Measurements from ENCODE around the gene SERPINB6.
"Not testable (repeated sequence)": the region's sequence is repeated elsewhere in the genome, so short reads cannot be mapped to it uniquely, and the experiment has no call there.

SERPINB6 gene

GRCh38 chr6:2977799-2978590 is 6.6 kb upstream of the SERPINB6 start:
- DNase-seq (ENCODE audit: low read depth): no peak

- DNase-seq (ENCODE audit: low read depth): no peak
These were observed 5.9 kb upstream of the SERPINB6 start for GRCh38 chr6:2977290-2977689.

- DNase-seq (ENCODE audit: low read depth): no peak
These were observed 5.3 kb upstream of the SERPINB6 start for GRCh38 chr6:2976571-2977085.

GRCh38 chr6:2976060-2976459 is 4.7 kb upstream of the SERPINB6 start:
- no peak for DNase-seq (ENCODE audit: low read depth)

- DNase-seq (ENCODE audit: low read depth): no peak
These were observed 2.3 kb upstream of the SERPINB6 start for GRCh38 chr6:2973676-2974075.

GRCh38 chr6:2973180-2973579 is 1.8 kb upstream of the SERPINB6 start:
- not testable (repeated sequence) for DNase-seq (ENCODE audit: low read depth)

GRCh38 chr6:2972685-2973084 is 1.3 kb upstream of the SERPINB6 start:
- not testable (repeated sequence) for DNase-seq (ENCODE audit: low read depth)

GRCh38 chr6:2972219-2972487 is 786 bp upstream of the SERPINB6 start:
- not testable (repeated sequence) for DNase-seq (ENCODE audit: low read depth)

GRCh38 chr6:2970753-2971419 is 481 bp downstream of the SERPINB6 start:
- DNase-seq (ENCODE audit: low read depth): peak; percentile 39

GRCh38 chr6:2970034-2970685 is 1.2 kb downstream of the SERPINB6 start:
- no peak for DNase-seq (ENCODE audit: low read depth)

- no peak for DNase-seq (ENCODE audit: low read depth)
These were observed 1.8 kb downstream of the SERPINB6 start for GRCh38 chr6:2969549-2969948.

GRCh38 chr6:2968600-2969135 is 2.7 kb downstream of the SERPINB6 start:
- DNase-seq (ENCODE audit: low read depth): no peak

GRCh38 chr6:2967936-2968335 is 3.4 kb downstream of the SERPINB6 start:
- no peak for DNase-seq (ENCODE audit: low read depth)

GRCh38 chr6:2966347-2966746 is 5.0 kb downstream of the SERPINB6 start:
- DNase-seq (ENCODE audit: low read depth): no peak

- DNase-seq (ENCODE audit: low read depth): no peak
These were observed 6.4 kb downstream of the SERPINB6 start for GRCh38 chr6:2964793-2965505.

GRCh38 chr6:2963756-2964155 is 7.6 kb downstream of the SERPINB6 start:
- no peak for DNase-seq (ENCODE audit: low read depth)

GRCh38 chr6:2962636-2963035 is 8.7 kb downstream of the SERPINB6 start:
- no peak for DNase-seq (ENCODE audit: low read depth)

- DNase-seq (ENCODE audit: low read depth): no peak
These were observed 9.4 kb downstream of the SERPINB6 start for GRCh38 chr6:2962004-2962403.

GRCh38 chr6:2961506-2961905 is 9.9 kb downstream of the SERPINB6 start:
- DNase-seq (ENCODE audit: low read depth): no peak

- no peak for DNase-seq (ENCODE audit: low read depth)
These were observed 10.4 kb downstream of the SERPINB6 start for GRCh38 chr6:2960935-2961334.

- DNase-seq (ENCODE audit: low read depth): no peak
These were observed 11.3 kb downstream of the SERPINB6 start for GRCh38 chr6:2959909-2960719.
